HepG2 (cell line): ENCODE data around the gene FRMD4A. TPM values are rescaled to one million over a fixed set of nuclear protein-coding genes. Genes with fewer than 3 reads are reported as not detected.

Experiments
- ATAC-seq: fragments of 200-7000 bp; cut with Tn5 transposase; 3 replicates; pipeline ENCODE4 v1.9.1; 2020; ENCODE audit warnings: mild to moderate bottlenecking, moderate library complexity
- BruUV-seq: library from RNA; stranded (reverse); fragments of 400-500 nt; replicated peaks from 2 replicates; lab custom pipeline; 2021; lab: Mats Ljungman, UMichigan
- CTCF ChIA-PET: fragments of 300-600 bp; formaldehyde crosslinking; extraction: SDS; loops from one replicate; lab custom pipeline; 2021; ENCODE audit warnings: low total read pairs, inconsistent platforms, low intra/inter-chr PET ratio; lab: Yijun Ruan, JAX
- POLR2A ChIA-PET: fragments of 350-600 bp; sonication (Branson Sonifier 250); formaldehyde crosslinking; loops from one replicate; lab custom pipeline; 2020; ENCODE audit warnings: antibody characterized with exemption, inconsistent platforms; lab: Yijun Ruan, JAX
- DNase-seq: peaks from one replicate; pipeline ENCODE4 v3.0.0-alpha.2; 2015; ENCODE audit warnings: low spot score
- FAIRE-seq: peaks from 3 replicates; lab custom pipeline; 2011; peaks lifted over from hg19 to GRCh38; lab: Jason Lieb, UNC
- H2AFZ ChIP-seq: one replicate; pipeline ENCODE4 v1.6.1; 2011; ENCODE audit warnings: low read length, inconsistent platforms
- H3K27ac ChIP-seq: fragments of 300-600 bp; 3 replicates; pipeline ENCODE4 v1.8.0; 2011; ENCODE audit warnings: mixed run types, mild to moderate bottlenecking, mixed read lengths, low read length, inconsistent platforms; ENCODE audit not compliant: insufficient read depth; ENCODE audit errors: extremely low read length
- H3K27me3 ChIP-seq, 2 experiments: fragments of 200-600 bp in 1 of 2; 2 replicates in 1 of 2; 3 replicates in 1 of 2; pipeline versions ENCODE4 v1.6.0 to v1.8.0; 2011; ENCODE audit warnings: low read length in 2 of 2, mild to moderate bottlenecking in 2 of 2, moderate library complexity in 2 of 2, inconsistent platforms in 1 of 2; ENCODE audit not compliant: insufficient read depth in 2 of 2, control insufficient read depth in 1 of 2
- H3K36me3 ChIP-seq, 2 experiments: fragments of 200-600 bp in 1 of 2; replicated peaks in 1 of 2; 2 replicates in 1 of 2; 3 replicates in 1 of 2; pipeline versions ENCODE4 v1.5.1 to v1.8.0; 2011; ENCODE audit warnings: low read length in 2 of 2, inconsistent platforms in 1 of 2; ENCODE audit not compliant: insufficient read depth in 2 of 2, control insufficient read depth in 1 of 2
- H3K4me1 ChIP-seq: 2 replicates; pipeline ENCODE4 v1.5.1; 2012; ENCODE audit warnings: low read length, inconsistent platforms; ENCODE audit not compliant: insufficient read depth
- H3K4me2 ChIP-seq: 2 replicates; pipeline ENCODE4 v1.6.0; 2011; ENCODE audit warnings: low read depth, low read length, inconsistent platforms
- H3K4me3 ChIP-seq, 3 experiments: fragments of 200-600 bp in 1 of 3; sonication (generic), shearing (Covaris generic) in 1 of 3; replicated peaks in 1 of 3; 2 replicates each; pipeline ENCODE4 v1.5.1; 2011 to 2016; ENCODE audit warnings: low read length in 3 of 3, inconsistent platforms in 2 of 3, low read depth in 2 of 3, mild to moderate bottlenecking in 2 of 3, control low read depth in 1 of 3, mixed read lengths in 1 of 3; ENCODE audit not compliant: insufficient read depth in 1 of 3
- H3K79me2 ChIP-seq: one replicate; pipeline ENCODE4 v1.6.1; 2011; ENCODE audit warnings: low read length, inconsistent platforms; ENCODE audit not compliant: insufficient read depth
- H3K9ac ChIP-seq: 2 replicates; pipeline ENCODE4 v1.6.0; 2011; ENCODE audit warnings: mild to moderate bottlenecking, low read depth, low read length, inconsistent platforms; ENCODE audit not compliant: insufficient read depth
- H3K9me3 ChIP-seq: 2 replicates; pipeline ENCODE4 v1.5.1; 2012; ENCODE audit warnings: mild to moderate bottlenecking, low read length
- H4K20me1 ChIP-seq: 2 replicates; pipeline ENCODE4 v1.6.0; 2011; ENCODE audit warnings: inconsistent platforms, mild to moderate bottlenecking, low read length, moderate library complexity; ENCODE audit not compliant: insufficient read depth
- HDAC2 ChIP-seq: sonication (generic); formaldehyde crosslinking; IDR thresholded peaks from 2 replicates; pipeline ENCODE4 v1.4.0; 2020; ENCODE audit warnings: missing genetic modification reagents
- HNF4G ChIP-seq, 2 experiments: sonication (generic) in 1 of 2; formaldehyde crosslinking in 1 of 2; IDR thresholded peaks; 2 replicates each; pipeline versions ENCODE4 v1.4.0 to v1.6.1; 2011 to 2020; ENCODE audit warnings: borderline replicate concordance in 2 of 2, low read depth in 2 of 2, mild to moderate bottlenecking in 2 of 2, low read length in 1 of 2, missing genetic modification reagents in 1 of 2, moderate library complexity in 1 of 2
- MBNL3 ChIP-seq: fragments of 250-450 bp; sonication (Bioruptor Pico); conservative IDR thresholded peaks from 2 replicates; pipeline ENCODE4 v1.8.0; 2022; ENCODE audit warnings: mild to moderate bottlenecking, inconsistent platforms
- MED13 ChIP-seq: sonication (generic); formaldehyde crosslinking; IDR thresholded peaks from 2 replicates; pipeline ENCODE4 v1.5.0; 2020; ENCODE audit warnings: missing genetic modification reagents
- PAF1 ChIP-seq: IDR thresholded peaks from 2 replicates; pipeline ENCODE4 v1.6.1; 2016; ENCODE audit warnings: missing genetic modification reagents, missing compliant biosample characterization
- PRMT3 ChIP-seq: sonication (generic); formaldehyde crosslinking; IDR thresholded peaks from 2 replicates; pipeline ENCODE4 v1.8.1; 2022; ENCODE audit warnings: low read depth, mild to moderate bottlenecking, moderate library complexity, missing genetic modification reagents, borderline replicate concordance
- ZNF235 ChIP-seq: sonication (generic); formaldehyde crosslinking; IDR thresholded peaks from 2 replicates; pipeline ENCODE4 v1.8.1; 2023; ENCODE audit warnings: mild to moderate bottlenecking, missing genetic modification reagents, borderline replicate concordance
- ZNF274 ChIP-seq: sonication (generic); formaldehyde crosslinking; IDR thresholded peaks from 2 replicates; pipeline ENCODE4 v1.5.1; 2020; ENCODE audit warnings: mild to moderate bottlenecking, missing genetic modification reagents
- ZNF484 ChIP-seq: sonication (generic); formaldehyde crosslinking; IDR thresholded peaks from 2 replicates; pipeline ENCODE4 v1.5.1; 2020; ENCODE audit warnings: mild to moderate bottlenecking, low read depth, missing genetic modification reagents, borderline replicate concordance
- ZNF547 ChIP-seq: sonication (generic); formaldehyde crosslinking; IDR thresholded peaks from 2 replicates; pipeline ENCODE4 v1.5.1; 2020; ENCODE audit warnings: mild to moderate bottlenecking, missing genetic modification reagents
- ZNF552 ChIP-seq: sonication (generic); formaldehyde crosslinking; IDR thresholded peaks from 2 replicates; pipeline ENCODE4 v1.9.0; 2022; ENCODE audit warnings: missing genetic modification reagents, mild to moderate bottlenecking, borderline replicate concordance
- ZNF792 ChIP-seq: IDR thresholded peaks from 2 replicates; pipeline ENCODE4 v1.6.1; 2016
- WGBS: methylation state at CpG from one replicate; pipeline ENCODE4 v1.1.6; 2017; ENCODE audit warnings: low lambda C conversion rate; 5-methylcytosine and 5-hydroxymethylcytosine counted together
- in situ Hi-C: cut with HindIII; loops from 2 replicates; pipeline ENCODE4 v1.10.0; 2017; ENCODE audit warnings: low pct_unique_long_range_greater_than_20kb; ENCODE audit not compliant: extremely low pct_ligation_motif_present
- intact Hi-C: fragments of 100-400 bp; cut with micrococcal nuclease; formaldehyde crosslinking; loops from one replicate; pipeline ENCODE4 v1.10.0; 2022; ENCODE audit not compliant: unreplicated experiment
- polyA plus RNA-seq, 8 experiments: library from polyadenylated mRNA; depleted of rRNA in 3 of 8; stranded (reverse) in 7 of 8; unstranded in 1 of 8; fragments of >200 nt; fragmentation: Illumina TruSeq in 4 of 8; extraction: Trizol in 4 of 8; gene quantifications; 2 replicates each; pipeline versions ENCODE4 v1.2.1 to v1.2.3, GENCODE V29; 2011 to 2016; ENCODE audit warnings: low read depth in 4 of 8, missing spikeins in 1 of 8, mixed read lengths in 1 of 8; ENCODE audit not compliant: insufficient read depth in 1 of 8
- total RNA-seq, 5 experiments: library from RNA; depleted of rRNA; stranded (reverse); fragments of >200 nt; fragmentation: Illumina TruSeq; extraction: Trizol; gene quantifications; 2 replicates each; pipeline ENCODE4 v1.2.3, GENCODE V29; 2016; ENCODE audit warnings: low read depth in 1 of 5
- TF ChIP-seq, protein P1 (sequence below): sonication (generic); formaldehyde crosslinking; IDR thresholded peaks from 2 replicates; pipeline ENCODE4 v1.4.0; 2020; ENCODE audit warnings: missing genetic modification reagents
- TF ChIP-seq, protein P2 (sequence below): IDR thresholded peaks from 2 replicates; pipeline ENCODE4 v1.6.1; 2016; ENCODE audit warnings: low read depth, missing genetic modification reagents, missing compliant biosample characterization
- TF ChIP-seq, protein P3 (sequence below): sonication (generic); formaldehyde crosslinking; IDR thresholded peaks from 2 replicates; pipeline ENCODE4 v1.5.0; 2020; ENCODE audit warnings: missing genetic modification reagents
- TF ChIP-seq, protein P4 (sequence below): sonication (generic); formaldehyde crosslinking; IDR thresholded peaks from 2 replicates; pipeline ENCODE4 v1.4.0; 2020; ENCODE audit warnings: missing genetic modification reagents

FRMD4A gene
- total and polyA plus RNA-seq, 2 of the 13 experiments (the other 11 are each of a cell fraction or from before 2014, with no cell fraction given): 0.09 to 0.26 TPM

DNA sequence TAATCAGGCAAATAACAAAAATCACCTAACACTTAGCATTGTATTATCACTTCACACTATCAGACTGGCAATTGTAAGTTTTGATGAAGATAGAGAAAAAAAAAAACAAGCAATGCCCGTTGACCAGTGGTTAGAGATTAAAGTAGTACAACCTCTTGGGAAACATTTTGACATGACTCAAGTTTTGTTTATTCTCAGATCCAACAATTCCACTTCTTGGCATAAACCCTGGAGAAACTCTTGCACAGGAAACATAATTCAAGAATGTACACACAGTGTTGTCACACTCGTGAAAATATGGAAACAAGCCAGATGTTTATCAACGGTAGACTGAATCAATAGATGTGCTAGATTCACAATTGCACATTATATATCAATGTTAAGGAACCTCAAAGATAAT is 37.2 kb downstream of the FRMD4A start:
- no TSS peak for BruUV-seq
- intact Hi-C loops: no loop called here
- TF ChIP-seq ZNF792 (CRISPR knock-in tag): no peak
- TF ChIP-seq MBNL3 (CRISPR knock-in tag): no peak
- TF ChIP-seq MED13 (CRISPR knock-in tag): no peak
- no peak for TF ChIP-seq PRMT3 (CRISPR knock-in tag)
- TF ChIP-seq PAF1: no peak
- TF ChIP-seq ZNF235: no peak
- no peak for TF ChIP-seq ZNF274 (CRISPR knock-in tag)
- TF ChIP-seq ZNF484 (CRISPR knock-in tag): no peak
- TF ChIP-seq, protein P1, sequence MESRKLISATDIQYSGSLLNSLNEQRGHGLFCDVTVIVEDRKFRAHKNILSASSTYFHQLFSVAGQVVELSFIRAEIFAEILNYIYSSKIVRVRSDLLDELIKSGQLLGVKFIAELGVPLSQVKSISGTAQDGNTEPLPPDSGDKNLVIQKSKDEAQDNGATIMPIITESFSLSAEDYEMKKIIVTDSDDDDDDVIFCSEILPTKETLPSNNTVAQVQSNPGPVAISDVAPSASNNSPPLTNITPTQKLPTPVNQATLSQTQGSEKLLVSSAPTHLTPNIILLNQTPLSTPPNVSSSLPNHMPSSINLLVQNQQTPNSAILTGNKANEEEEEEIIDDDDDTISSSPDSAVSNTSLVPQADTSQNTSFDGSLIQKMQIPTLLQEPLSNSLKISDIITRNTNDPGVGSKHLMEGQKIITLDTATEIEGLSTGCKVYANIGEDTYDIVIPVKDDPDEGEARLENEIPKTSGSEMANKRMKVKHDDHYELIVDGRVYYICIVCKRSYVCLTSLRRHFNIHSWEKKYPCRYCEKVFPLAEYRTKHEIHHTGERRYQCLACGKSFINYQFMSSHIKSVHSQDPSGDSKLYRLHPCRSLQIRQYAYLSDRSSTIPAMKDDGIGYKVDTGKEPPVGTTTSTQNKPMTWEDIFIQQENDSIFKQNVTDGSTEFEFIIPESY: no peak
- TF ChIP-seq ZNF552: no peak
- TF ChIP-seq ZNF547: no peak
- no peak for TF ChIP-seq HNF4G (IDR thresholded peaks at IDR 0.05; ENCODE audit: borderline replicate concordance, low read depth, low read length)
- TF ChIP-seq HNF4G (CRISPR knock-in tag; IDR thresholded peaks at IDR 0.05; ENCODE audit: borderline replicate concordance, low read depth): no peak
- TF ChIP-seq, protein P2, sequence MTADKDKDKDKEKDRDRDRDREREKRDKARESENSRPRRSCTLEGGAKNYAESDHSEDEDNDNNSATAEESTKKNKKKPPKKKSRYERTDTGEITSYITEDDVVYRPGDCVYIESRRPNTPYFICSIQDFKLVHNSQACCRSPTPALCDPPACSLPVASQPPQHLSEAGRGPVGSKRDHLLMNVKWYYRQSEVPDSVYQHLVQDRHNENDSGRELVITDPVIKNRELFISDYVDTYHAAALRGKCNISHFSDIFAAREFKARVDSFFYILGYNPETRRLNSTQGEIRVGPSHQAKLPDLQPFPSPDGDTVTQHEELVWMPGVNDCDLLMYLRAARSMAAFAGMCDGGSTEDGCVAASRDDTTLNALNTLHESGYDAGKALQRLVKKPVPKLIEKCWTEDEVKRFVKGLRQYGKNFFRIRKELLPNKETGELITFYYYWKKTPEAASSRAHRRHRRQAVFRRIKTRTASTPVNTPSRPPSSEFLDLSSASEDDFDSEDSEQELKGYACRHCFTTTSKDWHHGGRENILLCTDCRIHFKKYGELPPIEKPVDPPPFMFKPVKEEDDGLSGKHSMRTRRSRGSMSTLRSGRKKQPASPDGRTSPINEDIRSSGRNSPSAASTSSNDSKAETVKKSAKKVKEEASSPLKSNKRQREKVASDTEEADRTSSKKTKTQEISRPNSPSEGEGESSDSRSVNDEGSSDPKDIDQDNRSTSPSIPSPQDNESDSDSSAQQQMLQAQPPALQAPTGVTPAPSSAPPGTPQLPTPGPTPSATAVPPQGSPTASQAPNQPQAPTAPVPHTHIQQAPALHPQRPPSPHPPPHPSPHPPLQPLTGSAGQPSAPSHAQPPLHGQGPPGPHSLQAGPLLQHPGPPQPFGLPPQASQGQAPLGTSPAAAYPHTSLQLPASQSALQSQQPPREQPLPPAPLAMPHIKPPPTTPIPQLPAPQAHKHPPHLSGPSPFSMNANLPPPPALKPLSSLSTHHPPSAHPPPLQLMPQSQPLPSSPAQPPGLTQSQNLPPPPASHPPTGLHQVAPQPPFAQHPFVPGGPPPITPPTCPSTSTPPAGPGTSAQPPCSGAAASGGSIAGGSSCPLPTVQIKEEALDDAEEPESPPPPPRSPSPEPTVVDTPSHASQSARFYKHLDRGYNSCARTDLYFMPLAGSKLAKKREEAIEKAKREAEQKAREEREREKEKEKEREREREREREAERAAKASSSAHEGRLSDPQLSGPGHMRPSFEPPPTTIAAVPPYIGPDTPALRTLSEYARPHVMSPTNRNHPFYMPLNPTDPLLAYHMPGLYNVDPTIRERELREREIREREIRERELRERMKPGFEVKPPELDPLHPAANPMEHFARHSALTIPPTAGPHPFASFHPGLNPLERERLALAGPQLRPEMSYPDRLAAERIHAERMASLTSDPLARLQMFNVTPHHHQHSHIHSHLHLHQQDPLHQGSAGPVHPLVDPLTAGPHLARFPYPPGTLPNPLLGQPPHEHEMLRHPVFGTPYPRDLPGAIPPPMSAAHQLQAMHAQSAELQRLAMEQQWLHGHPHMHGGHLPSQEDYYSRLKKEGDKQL (CRISPR knock-in tag): no peak
- TF ChIP-seq, protein P3, sequence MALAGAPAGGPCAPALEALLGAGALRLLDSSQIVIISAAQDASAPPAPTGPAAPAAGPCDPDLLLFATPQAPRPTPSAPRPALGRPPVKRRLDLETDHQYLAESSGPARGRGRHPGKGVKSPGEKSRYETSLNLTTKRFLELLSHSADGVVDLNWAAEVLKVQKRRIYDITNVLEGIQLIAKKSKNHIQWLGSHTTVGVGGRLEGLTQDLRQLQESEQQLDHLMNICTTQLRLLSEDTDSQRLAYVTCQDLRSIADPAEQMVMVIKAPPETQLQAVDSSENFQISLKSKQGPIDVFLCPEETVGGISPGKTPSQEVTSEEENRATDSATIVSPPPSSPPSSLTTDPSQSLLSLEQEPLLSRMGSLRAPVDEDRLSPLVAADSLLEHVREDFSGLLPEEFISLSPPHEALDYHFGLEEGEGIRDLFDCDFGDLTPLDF: no peak
- TF ChIP-seq, protein P4, sequence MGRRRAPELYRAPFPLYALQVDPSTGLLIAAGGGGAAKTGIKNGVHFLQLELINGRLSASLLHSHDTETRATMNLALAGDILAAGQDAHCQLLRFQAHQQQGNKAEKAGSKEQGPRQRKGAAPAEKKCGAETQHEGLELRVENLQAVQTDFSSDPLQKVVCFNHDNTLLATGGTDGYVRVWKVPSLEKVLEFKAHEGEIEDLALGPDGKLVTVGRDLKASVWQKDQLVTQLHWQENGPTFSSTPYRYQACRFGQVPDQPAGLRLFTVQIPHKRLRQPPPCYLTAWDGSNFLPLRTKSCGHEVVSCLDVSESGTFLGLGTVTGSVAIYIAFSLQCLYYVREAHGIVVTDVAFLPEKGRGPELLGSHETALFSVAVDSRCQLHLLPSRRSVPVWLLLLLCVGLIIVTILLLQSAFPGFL (CRISPR knock-in tag): no peak
- no peak for TF ChIP-seq HDAC2 (CRISPR knock-in tag)

More for the DNA sequence above, 37.2 kb downstream of the FRMD4A start:
- no peak overlapping the region for H3K4me2 ChIP-seq
- H3K4me1 ChIP-seq: no peaks in the 10 kb centered on the region
- no peaks in the 10 kb centered on the region for H3K79me2 ChIP-seq
- WGBS: 14% methylated on average over 3 of the region's 3 CpGs
- H3K9ac ChIP-seq: no peak overlapping the region
- no peak for ATAC-seq
- H2AFZ ChIP-seq: no peak overlapping the region
- DNase-seq: no peak
- H3K27me3 ChIP-seq: no peaks in the 10 kb centered on the region
- H3K36me3 ChIP-seq: no peaks in the 10 kb centered on the region
- ChIA-PET POLR2A (no interaction called here), CTCF (no interaction called here)
- in situ Hi-C loops: no loop called here
- H3K4me3 ChIP-seq: no peak overlapping the region
- H4K20me1 ChIP-seq: no peaks in the 10 kb centered on the region
- FAIRE-seq: no peak
- peaks cover 7% of the 10 kb centered on the region; the same call in 1 of the 2 replicates for H3K9me3 ChIP-seq
- no peak overlapping the region for H3K27ac ChIP-seq
